Fibroblast of lung (primary cell): ENCODE results near the gene RNF168.

ENCODE experiments used
- CTCF ChIP-seq, 2 donors: IDR thresholded peaks in 1 of 2; conservative IDR thresholded peaks in 1 of 2; 1 replicate in 1 of 2; 2 replicates in 1 of 2; pipeline ENCODE4 v1.5.1; 2011 to 2012; ENCODE audit warnings: low read length in 2 of 2, control low read depth in 1 of 2, inconsistent platforms in 1 of 2, low read depth in 1 of 2, mild to moderate bottlenecking in 1 of 2
- EZH2 ChIP-seq: IDR thresholded peaks from 2 replicates; pipeline ENCODE4 v1.5.1; 2012; ENCODE audit warnings: low read length, control low read depth, mild to moderate bottlenecking; ENCODE audit errors: missing control alignments

- TF ChIP-seq CTCF (conservative IDR thresholded peaks at IDR 0.05 in 1 of 2, IDR thresholded peaks at IDR 0.05 in 1 of 2; ENCODE audit: low read depth in 1 of 2, low read length in 2 of 2) (no peak), EZH2 (no peak)
Measured at GRCh38 chr3:196541684-196542445, 38.3 kb upstream of the RNF168 start.
